ENCODE measurements around the gene SAG. TPM values are rescaled to one million over a fixed set of nuclear protein-coding genes. Genes with fewer than 3 reads are reported as not detected.

Gene SAG
- total RNA-seq, 1 donor from 2014 or later, result not detected

DNA sequence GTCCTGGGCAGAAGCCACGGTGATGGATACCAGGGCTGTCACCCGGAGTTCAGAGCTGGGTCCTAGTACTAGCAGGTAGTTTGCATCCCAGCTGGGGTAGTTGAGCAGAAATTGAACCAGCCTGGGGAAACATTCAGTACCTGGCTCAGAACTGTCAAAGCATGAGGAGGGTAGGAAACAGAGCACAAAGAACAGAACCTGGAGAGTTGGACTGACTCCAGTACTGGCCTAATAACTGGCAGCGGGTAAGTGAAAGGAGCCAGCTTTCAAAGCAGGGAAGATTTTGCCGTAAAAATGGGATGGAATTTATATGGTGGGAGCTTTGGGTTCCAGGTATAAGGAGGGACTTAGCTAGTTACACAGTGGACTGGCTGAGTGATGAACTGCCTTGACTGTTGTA lies 32.4 kb upstream of the SAG start:
- TF ChIP-seq, protein P1, sequence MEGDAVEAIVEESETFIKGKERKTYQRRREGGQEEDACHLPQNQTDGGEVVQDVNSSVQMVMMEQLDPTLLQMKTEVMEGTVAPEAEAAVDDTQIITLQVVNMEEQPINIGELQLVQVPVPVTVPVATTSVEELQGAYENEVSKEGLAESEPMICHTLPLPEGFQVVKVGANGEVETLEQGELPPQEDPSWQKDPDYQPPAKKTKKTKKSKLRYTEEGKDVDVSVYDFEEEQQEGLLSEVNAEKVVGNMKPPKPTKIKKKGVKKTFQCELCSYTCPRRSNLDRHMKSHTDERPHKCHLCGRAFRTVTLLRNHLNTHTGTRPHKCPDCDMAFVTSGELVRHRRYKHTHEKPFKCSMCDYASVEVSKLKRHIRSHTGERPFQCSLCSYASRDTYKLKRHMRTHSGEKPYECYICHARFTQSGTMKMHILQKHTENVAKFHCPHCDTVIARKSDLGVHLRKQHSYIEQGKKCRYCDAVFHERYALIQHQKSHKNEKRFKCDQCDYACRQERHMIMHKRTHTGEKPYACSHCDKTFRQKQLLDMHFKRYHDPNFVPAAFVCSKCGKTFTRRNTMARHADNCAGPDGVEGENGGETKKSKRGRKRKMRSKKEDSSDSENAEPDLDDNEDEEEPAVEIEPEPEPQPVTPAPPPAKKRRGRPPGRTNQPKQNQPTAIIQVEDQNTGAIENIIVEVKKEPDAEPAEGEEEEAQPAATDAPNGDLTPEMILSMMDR (IDR thresholded peaks at IDR 0.05; ENCODE audit: unreplicated experiment), result no peak
- Mint-ChIP-seq H3K4me1 (ENCODE audit: low read depth) (no peaks in the 10 kb centered on the region), H3K27ac (no peak overlapping the region), H3K4me3 (ENCODE audit: low read depth) (no peak overlapping the region), H3K27me3 (no peaks in the 10 kb centered on the region), H3K9me3 (ENCODE audit: low read depth) (no peaks in the 10 kb centered on the region), H3K36me3 (ENCODE audit: insufficient read depth) (peaks cover 28% of the 10 kb centered on the region)
- no peak for DNase-seq (ENCODE audit: low spot score, unreplicated experiment)

DNA sequence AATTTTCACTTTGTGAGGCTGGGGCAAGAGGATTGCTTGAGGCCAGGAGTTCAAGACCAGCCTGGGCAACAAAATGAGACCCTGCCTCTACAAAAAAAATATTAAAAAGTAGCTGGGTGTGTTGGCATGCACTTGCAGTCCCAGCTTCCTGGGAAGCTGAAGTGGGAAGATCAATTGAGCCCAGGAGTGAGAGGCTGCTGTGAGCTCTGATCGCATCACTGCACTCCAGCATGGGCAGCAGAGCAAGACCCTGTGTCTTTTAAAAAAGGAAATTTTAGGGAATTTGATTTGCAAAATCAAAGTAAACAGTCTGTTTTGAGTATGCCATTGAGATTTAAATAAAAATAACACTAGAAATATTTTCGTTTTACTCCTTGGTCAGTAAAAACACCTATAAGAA lies 28.7 kb upstream of the SAG start:
- no peak for DNase-seq (ENCODE audit: low spot score, unreplicated experiment)
- no peaks in the 10 kb centered on the region for H3K9me3 Mint-ChIP-seq (ENCODE audit: low read depth)
- H3K4me3 Mint-ChIP-seq (ENCODE audit: low read depth), result no peak overlapping the region
- peaks cover 24% of the 10 kb centered on the region for H3K36me3 Mint-ChIP-seq (ENCODE audit: insufficient read depth)
- TF ChIP-seq, protein P1 (IDR thresholded peaks at IDR 0.05; ENCODE audit: unreplicated experiment), result no peak
- no peaks in the 10 kb centered on the region for H3K27me3 Mint-ChIP-seq
- no peak overlapping the region for H3K27ac Mint-ChIP-seq
- H3K4me1 Mint-ChIP-seq (ENCODE audit: low read depth), result no peaks in the 10 kb centered on the region

DNA sequence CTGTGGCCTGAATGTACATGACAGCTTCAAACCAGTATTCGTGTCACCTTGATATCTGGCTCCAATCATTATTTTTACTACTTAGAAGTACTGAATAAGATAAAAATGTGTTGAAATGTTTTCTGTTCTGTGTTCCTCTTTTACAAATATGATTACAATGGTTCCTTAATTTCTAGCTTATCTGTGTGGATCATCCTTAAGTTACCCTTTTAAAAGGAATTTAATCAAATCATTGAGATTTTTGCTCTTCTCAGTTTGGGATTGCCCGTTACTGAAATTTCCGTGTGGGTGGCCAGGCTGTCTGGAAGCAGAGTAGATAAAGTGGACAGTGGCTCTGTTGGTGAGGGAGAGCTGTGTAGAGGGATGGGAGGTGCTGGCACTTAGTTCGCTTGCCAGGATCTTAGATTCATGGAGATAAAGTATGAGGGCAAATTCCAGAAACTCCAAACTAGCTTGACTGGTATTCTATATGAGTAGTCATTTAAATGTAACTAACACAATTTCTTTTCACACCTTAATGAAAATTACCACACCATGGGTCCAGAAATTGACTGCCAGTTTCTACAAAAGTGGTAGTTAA lies 27.4 kb upstream of the SAG start:
- Mint-ChIP-seq H3K36me3 (ENCODE audit: insufficient read depth) (peaks cover 19% of the 10 kb centered on the region), H3K9me3 (ENCODE audit: low read depth) (no peaks in the 10 kb centered on the region), H3K27me3 (no peaks in the 10 kb centered on the region), H3K4me1 (ENCODE audit: low read depth) (no peaks in the 10 kb centered on the region), H3K4me3 (ENCODE audit: low read depth) (no peak overlapping the region), H3K27ac (no peak overlapping the region)
- no peak for DNase-seq (ENCODE audit: low spot score, unreplicated experiment)
- TF ChIP-seq, protein P1 (IDR thresholded peaks at IDR 0.05; ENCODE audit: unreplicated experiment), result no peak

DNA sequence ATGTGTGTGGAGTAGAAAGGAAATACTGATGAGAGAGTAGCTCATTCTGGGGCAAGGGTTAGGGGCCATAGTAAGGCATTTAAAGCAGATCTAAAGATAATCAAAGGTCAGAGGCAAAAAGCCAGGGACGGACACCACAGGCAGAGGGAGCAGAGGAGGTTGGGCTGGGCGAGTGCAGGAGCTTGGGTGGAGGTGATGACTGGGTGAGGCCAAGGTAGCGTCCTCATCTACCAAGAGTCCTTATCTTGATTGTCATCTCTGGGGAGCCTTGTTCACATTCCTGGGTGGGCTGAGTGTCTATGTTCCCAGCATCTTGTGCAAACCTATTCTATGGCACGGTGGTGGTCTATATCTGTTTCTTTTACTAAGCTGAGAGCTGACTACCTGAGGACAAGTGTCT lies 26.1 kb upstream of the SAG start:
- Mint-ChIP-seq H3K27me3 (no peaks in the 10 kb centered on the region), H3K27ac (no peak overlapping the region), H3K9me3 (ENCODE audit: low read depth) (no peaks in the 10 kb centered on the region), H3K36me3 (ENCODE audit: insufficient read depth) (peaks cover 23% of the 10 kb centered on the region), H3K4me3 (ENCODE audit: low read depth) (no peak overlapping the region), H3K4me1 (ENCODE audit: low read depth) (no peaks in the 10 kb centered on the region)
- TF ChIP-seq, protein P1 (IDR thresholded peaks at IDR 0.05; ENCODE audit: unreplicated experiment), result no peak
- DNase-seq (ENCODE audit: low spot score, unreplicated experiment), result no peak

DNA sequence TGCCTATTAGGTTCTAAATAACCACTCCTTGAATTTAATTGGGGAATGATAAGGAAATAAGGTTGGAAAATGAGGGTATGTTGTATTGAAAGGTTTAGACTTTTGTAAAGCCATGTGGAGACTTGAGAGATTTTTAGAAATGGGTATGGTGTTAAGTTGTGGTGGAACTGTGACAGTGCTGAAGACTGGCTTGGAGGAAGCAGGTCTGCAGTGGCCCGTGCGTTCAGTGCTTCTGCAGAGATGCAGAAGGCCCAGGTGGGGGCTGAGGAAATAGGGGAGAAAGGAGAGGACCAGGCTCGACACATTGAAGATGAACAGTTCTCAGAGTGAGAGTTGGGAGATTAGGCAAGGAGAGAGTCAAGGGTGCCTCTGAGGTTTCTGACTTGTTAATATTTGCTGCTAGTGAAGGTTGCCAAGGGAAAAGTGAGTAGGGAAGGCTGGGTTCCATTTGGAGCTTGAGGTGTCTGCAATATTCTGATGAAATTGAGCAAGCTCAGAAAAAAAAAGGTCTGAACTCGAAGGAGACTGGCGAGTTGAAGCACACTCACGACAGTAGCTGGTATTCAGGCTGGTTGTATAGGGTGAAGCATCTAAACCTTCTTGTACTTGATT lies 25.5 kb upstream of the SAG start:
- Mint-ChIP-seq H3K27ac (no peak overlapping the region), H3K4me1 (ENCODE audit: low read depth) (no peaks in the 10 kb centered on the region), H3K36me3 (ENCODE audit: insufficient read depth) (peaks cover 27% of the 10 kb centered on the region), H3K27me3 (no peaks in the 10 kb centered on the region), H3K9me3 (ENCODE audit: low read depth) (no peaks in the 10 kb centered on the region), H3K4me3 (ENCODE audit: low read depth) (no peak overlapping the region)
- DNase-seq (ENCODE audit: low spot score, unreplicated experiment), result no peak
- TF ChIP-seq, protein P1 (IDR thresholded peaks at IDR 0.05; ENCODE audit: unreplicated experiment), result no peak

All from progenitor cell of endocrine pancreas (in vitro differentiated cells).